ENCODE results near the gene DCTD.
"Not testable (repeated sequence)": the region's sequence is repeated elsewhere in the genome, so short reads cannot be mapped to it uniquely, and the experiment has no call there.

DCTD gene

DNA sequence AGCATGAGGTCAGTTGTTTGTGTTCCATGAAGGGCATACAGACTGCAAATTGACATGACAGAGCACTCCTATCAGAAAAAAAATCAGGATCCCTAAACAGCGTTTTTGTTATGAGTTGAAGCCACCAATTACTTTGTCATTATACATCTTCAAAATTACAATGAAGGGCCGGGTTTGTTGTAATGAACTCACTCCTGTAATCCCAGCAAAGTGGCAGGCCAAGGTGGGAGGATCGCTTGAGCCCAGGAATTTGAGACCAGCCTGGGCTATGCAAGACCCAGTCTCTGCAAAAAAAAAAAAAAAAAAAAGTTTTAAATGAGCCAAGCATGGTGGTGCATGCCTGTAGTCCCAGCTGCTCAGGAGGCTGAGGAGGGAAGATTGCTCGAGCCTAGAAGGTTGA is 3.5 kb upstream of the DCTD start:
- DNase-seq = no peak

DNA sequence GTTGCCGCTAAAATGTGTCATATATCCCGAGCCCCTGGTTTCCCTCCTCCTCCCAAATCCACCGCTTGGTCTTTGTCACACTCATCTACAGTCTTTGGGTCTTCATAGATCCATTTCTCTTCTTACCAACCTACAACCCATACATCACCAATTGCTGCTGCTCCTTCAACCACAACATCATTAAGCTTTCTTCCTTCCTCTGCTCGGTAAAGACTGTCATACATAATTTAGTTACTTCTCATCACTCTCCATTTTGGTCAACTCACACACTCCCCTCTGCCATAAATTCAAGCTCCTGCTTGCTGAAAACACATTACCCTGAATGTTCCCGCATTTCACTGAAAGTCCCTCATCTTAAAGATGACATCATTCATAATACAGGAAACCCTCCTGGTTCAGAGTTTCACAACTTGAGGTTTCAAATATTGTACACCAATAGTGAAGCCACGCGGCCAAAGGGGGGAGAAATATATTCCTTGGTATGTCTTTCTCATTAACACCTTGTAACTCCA is 1.7 kb upstream of the DCTD start:
- peak in 2 of 5 experiments; percentile 39 to 63 for DNase-seq

DNA sequence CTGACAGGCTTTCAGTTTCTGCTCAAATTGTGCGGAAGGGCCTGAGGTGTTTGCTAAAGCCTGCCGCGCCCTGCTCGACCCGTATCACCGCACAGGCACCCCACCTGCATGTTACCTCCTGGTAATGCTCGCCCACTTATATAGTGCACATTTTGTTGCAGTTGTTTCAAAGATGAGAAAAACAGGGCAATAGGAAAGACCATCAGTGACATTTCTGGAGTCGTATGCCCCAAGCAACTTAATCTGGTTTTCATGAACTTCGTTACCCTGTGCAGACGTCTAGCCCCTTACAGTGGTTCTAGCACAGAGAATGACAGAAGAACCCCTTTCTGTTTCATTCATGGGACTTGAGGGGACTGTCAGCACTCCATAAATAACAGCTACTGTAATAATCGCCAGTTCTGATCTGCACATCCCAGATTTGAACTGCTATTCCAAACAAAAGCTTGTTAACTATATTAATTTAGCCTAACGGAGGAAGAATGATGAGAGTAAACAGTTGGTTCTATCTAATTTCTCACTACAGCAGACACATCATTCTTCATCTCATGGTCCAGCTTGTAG is 940 bp upstream of the DCTD start:
- no peak for DNase-seq

DNA sequence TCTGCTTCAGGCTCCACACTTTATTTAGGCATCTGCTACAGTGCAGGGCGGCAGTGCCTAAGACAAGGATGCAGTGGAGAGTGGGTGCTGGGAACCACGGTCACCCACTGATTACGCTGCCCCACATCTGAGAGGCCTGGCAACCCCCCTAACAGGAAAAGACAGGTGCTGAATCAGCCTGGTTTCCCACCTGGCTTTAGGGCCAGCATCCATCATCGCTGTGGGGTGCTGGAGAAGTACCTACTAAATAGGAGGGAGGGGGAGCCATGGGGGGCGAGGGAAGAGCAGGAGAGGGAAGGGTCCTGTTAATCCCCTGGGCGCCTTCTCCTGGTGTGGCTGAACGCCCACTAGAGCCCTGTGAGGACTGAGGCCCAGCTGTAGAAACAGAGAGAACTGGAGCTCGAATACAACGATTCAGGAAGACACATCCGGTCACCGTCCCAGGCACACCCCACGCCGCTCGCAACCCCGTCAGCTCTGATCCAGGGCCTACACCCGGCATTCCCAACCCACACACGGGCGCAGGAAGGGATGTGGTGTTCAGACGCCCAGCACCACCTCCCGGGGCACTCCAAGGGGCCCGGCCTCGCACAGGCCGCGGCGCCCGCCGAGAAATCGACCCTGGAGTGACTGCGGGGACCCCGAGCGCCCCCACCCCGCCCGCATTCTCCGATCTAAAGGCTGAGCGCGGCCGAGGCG is 554 bp downstream of the DCTD start:
- DNase-seq = peak in 3 of 5 experiments; percentile 10 to 52 (median 22)

- no peak for DNase-seq
Measured at GRCh38 chr4:182914357-182914756, 2.8 kb downstream of the DCTD start.

- DNase-seq = no peak
Measured at GRCh38 chr4:182913621-182914020, 3.6 kb downstream of the DCTD start.

- no peak for DNase-seq
Measured at GRCh38 chr4:182913036-182913435, 4.2 kb downstream of the DCTD start.

DNA sequence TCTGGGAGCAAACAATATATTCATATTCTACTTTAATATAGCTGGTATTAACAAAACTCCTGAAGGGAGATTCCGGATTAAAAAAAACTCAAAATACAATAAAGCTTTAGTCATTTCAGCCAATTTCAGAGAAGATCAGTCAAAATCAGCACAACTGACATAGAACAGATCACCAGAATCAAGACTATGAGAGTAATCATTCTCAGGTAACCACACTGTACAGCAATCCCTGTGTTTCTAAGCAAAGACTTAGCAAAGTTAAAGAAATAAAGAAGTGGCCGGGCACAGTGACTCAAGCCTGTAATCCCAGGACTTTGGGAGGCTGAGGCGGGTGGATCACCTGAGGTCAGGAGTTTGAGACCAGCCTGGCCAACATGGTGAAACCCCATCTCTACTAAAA is 9.1 kb downstream of the DCTD start:
- DNase-seq = no peak

DNA sequence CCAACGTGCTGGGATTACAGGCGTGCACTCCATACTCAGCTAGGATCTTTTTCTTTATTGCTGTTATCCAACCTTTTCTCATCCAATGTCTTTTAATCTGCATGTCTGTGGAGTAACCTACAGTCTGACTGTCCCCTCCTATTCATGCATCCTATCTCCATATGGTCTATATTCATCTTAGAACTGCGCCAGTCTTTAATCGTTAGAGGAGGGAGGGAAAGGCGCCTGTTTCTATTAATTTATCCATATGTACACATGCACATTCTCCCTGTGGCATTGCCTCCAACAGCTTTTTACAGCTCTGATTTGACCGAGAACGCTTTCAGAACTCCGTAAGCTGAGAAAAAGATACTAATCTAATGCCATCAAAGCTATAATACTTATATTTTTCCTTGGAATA is 9.8 kb downstream of the DCTD start:
- DNase-seq = no peak

DNA sequence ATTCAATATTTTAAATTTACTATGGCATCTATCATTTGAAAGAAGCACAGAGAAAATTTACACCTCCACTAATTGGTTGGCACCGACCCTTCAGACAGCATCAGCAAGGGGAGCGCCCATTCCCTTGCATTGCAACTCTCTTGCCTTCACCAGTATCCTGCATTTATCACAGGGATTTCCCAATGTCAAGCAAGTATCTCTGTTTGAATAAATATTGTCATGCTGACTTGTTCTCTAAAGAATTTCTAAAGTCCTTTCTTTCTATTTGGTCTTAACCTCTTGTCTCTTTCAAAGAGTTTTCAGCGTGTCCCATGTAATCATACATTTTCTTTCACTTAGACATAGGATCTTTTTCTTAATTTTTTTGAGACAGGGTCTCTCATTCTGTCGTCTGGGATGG is 10.4 kb downstream of the DCTD start:
- DNase-seq = no peak

DNA sequence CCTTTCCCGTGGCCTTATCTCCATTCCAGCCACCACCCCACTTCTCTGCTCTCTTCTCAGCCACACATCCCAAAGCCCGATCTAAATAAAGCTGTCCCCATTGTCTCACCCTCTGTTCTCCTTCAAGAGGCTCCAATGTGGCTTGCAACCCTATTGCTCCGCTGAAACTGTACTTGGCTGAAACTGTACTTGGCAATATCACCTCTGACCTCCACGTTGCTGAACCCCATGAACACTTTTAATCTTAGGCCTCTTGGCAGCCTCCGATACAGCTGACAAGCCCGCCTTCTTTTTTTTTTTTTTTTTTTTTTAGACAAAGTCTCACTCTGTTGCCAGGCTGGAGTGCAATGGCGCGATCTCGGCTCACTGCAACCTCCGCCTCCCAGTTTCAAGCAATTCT is 12.1 kb downstream of the DCTD start:
- no peak for DNase-seq

DNA sequence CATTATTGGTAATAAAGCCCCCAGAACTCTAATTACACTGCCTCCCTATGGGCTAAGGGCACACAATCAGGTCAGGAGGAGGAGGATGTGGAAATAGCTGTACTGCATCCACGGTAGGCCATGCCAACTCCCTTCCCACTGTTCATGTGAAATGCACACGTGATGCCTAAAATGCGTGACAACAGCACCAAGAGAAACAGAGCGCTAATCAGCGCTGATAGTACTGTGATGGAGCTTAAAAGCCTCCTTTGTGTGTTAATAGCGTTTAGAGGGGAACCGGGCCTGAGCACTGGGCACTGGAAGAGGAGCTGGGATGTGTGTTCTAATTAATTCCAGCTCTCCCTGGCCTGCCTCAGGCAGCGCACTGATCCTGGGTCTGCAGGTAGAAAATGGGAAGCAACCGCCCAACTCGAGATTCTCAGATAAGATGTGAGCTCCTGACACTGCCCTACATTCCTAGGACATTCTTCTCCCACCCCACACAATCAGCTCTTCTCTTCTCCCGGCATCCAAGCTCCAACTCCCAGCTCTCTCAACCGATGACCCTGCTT is 12.9 kb downstream of the DCTD start:
- no peak for DNase-seq

- DNase-seq = no peak
Measured at GRCh38 chr4:182903013-182903412, 14.2 kb downstream of the DCTD start.

DNA sequence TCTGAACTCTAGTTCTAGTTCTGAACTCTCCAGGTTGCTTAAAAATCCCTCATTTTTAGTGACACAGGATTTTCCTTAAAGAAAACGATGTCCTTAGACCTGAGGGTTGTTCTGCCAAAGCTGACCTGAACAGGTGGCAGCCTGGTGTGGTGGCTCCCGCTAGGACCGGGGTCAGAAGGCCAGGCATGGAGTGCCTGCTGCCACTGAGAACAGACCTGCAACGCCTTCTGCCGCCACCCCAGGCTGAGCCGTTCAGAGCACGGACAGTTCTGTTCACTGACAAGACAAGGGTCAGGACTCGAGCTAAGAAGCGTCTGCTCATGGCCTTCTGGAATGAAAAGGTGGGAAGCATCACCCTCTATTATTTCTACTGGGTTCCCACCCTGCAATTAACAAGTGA is 15.8 kb downstream of the DCTD start:
- no peak for DNase-seq

- DNase-seq = not testable (repeated sequence)
Measured at GRCh38 chr4:182900021-182900420, 17.2 kb downstream of the DCTD start.

DNA sequence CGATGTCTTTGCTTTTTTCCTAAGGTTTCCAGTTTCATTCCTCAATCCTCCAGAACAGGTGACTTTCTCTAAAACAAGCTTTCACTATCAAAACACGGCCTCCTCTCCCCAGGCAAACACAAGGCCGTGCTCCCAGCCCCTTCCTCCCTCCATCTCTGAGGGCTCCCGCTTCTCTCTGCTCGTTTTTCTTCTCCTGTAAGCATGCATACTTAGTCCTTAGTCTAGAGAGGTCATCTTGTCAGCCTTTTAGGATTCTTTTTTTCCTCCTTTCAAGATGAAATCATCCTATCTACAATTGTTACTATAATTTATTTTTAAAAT is 18.7 kb downstream of the DCTD start:
- DNase-seq = no peak

DNA sequence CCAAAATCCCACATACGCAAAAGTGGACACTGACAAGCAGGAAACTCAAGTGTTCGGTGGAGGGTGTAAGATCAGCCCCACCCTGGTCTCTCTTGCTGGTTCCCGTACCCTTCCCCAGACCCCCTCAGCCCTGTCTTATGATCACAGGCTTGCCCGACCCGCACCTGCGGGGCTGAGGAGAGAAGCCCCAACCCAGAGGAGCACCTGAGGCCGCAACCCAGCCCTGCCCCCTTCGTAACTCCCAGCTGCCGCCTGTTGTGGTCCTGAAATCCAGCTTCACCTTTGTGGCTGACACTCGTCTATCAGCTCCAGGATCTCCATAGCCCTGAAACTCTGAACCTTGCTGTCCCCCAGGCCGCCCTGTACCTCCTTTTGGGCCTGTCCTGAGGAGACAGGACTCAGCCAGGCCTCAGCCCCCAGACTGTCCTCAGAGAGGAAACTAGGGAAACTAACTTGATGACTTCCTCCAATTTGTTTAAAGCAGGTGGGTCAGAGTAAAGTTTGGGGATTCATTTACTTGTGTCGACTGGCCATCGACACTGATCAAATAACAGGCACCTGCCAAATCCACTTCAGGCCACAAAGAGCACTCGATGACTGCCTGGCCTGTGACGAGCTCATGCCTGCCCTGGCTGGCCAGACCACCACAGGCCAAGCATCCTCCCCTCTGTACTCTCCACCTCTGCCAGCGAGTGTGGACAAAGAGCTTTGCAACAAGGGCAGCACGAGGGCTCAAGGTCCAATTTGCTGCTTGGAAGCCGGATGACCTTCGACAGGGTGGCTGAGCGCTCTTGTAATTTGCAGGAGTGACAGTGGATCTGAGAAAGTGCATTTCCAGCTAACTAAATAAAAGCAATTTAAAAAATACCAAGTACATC is 19.3 kb downstream of the DCTD start:
- no peak for DNase-seq

GRCh38 chr4:182896421-182896820 is 20.8 kb downstream of the DCTD start:
- DNase-seq = no peak

GRCh38 chr4:182895791-182896292 is 21.3 kb downstream of the DCTD start:
- no peak for DNase-seq

GRCh38 chr4:182894681-182895275 is 22.4 kb downstream of the DCTD start:
- DNase-seq = no peak

GRCh38 chr4:182893474-182894080 is 23.6 kb downstream of the DCTD start:
- DNase-seq = no peak

DNA sequence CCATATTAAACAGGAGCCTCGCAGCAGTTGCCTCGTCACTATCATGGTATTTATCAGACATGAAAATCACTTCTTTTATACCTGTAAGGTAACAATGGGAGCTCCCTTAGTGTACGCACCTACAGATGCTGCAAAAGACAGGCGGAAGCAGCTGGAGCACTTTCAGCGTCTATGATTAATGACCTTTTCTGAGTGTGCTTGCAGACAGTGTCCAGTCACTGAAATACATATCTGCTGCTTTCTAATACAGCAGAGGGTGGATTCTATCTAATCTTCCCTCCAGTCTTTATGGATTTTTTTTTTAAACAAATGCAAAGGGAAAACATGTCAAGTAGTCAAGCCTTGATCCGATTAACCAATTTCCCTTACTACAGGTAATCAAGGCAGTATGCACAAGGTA is 24.1 kb downstream of the DCTD start:
- DNase-seq = no peak
